DND-41 (cell line): ENCODE measurements around the gene CD83.

Source experiments
- ATAC-seq: fragments of 200-7000 bp; cut with Tn5 transposase; 3 replicates; pipeline ENCODE4 v1.9.1; 2021; ENCODE audit warnings: low read depth; ENCODE audit not compliant: insufficient read depth
- DNase-seq: peaks from one replicate; pipeline ENCODE4 v3.0.0-alpha.2; 2020
- H2AFZ ChIP-seq: 2 replicates; pipeline ENCODE4 v1.6.0; 2012; ENCODE audit warnings: low read depth, low read length
- H3K27ac ChIP-seq: 2 replicates; pipeline ENCODE4 v1.5.1; 2012; ENCODE audit warnings: low read length, inconsistent platforms
- H3K27me3 ChIP-seq: fragments of 200-600 bp; sonication (generic); 2 replicates; pipeline ENCODE4 v1.6.0; 2012; ENCODE audit warnings: low read length, mild to moderate bottlenecking, inconsistent platforms; ENCODE audit not compliant: insufficient read depth, poor library complexity
- H3K36me3 ChIP-seq: 2 replicates; pipeline ENCODE4 v1.5.1; 2012; ENCODE audit warnings: low read length, inconsistent platforms; ENCODE audit not compliant: insufficient read depth
- H3K4me1 ChIP-seq: 2 replicates; pipeline ENCODE4 v1.5.1; 2012; ENCODE audit warnings: mild to moderate bottlenecking, low read length; ENCODE audit not compliant: insufficient read depth
- H3K4me2 ChIP-seq: 2 replicates; pipeline ENCODE4 v1.6.0; 2012; ENCODE audit warnings: mild to moderate bottlenecking, moderate library complexity, low read length, inconsistent platforms; ENCODE audit not compliant: insufficient read depth
- H3K4me3 ChIP-seq, 2 experiments: fragments of 200-600 bp in 1 of 2; shearing (Covaris generic) in 1 of 2; 2 replicates each; pipeline ENCODE4 v1.5.1; 2012 to 2016; ENCODE audit warnings: inconsistent platforms in 2 of 2, low read length in 2 of 2, mild to moderate bottlenecking in 2 of 2, low read depth in 1 of 2, moderate library complexity in 1 of 2
- H3K79me2 ChIP-seq: 2 replicates; pipeline ENCODE4 v1.6.0; 2012; ENCODE audit warnings: low read length, inconsistent platforms; ENCODE audit not compliant: insufficient read depth
- H3K9ac ChIP-seq: 2 replicates; pipeline ENCODE4 v1.6.0; 2012; ENCODE audit warnings: low read depth, mild to moderate bottlenecking, inconsistent platforms, low read length, moderate library complexity
- H3K9me3 ChIP-seq: 2 replicates; pipeline ENCODE4 v1.5.1; 2012; ENCODE audit warnings: low read length, moderate library complexity, mild to moderate bottlenecking, inconsistent platforms; ENCODE audit not compliant: insufficient read depth, severe bottlenecking
- H4K20me1 ChIP-seq: 2 replicates; pipeline ENCODE4 v1.6.0; 2012; ENCODE audit warnings: low read length; ENCODE audit not compliant: insufficient read depth
- EZH2 ChIP-seq: IDR thresholded peaks from 3 replicates; pipeline ENCODE4 v1.6.1; 2012; ENCODE audit warnings: borderline replicate concordance, low read depth, mild to moderate bottlenecking, moderate library complexity, low read length, inconsistent platforms; ENCODE audit not compliant: severe bottlenecking
- TF ChIP-seq, protein P1 (sequence below): IDR thresholded peaks from 2 replicates; pipeline ENCODE4 v1.5.1; 2012; ENCODE audit warnings: borderline replicate concordance, low read length, moderate library complexity, mild to moderate bottlenecking; ENCODE audit not compliant: poor library complexity, severe bottlenecking; ENCODE audit errors: extremely low read depth

CD83 gene, protein sequence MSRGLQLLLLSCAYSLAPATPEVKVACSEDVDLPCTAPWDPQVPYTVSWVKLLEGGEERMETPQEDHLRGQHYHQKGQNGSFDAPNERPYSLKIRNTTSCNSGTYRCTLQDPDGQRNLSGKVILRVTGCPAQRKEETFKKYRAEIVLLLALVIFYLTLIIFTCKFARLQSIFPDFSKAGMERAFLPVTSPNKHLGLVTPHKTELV

DNA sequence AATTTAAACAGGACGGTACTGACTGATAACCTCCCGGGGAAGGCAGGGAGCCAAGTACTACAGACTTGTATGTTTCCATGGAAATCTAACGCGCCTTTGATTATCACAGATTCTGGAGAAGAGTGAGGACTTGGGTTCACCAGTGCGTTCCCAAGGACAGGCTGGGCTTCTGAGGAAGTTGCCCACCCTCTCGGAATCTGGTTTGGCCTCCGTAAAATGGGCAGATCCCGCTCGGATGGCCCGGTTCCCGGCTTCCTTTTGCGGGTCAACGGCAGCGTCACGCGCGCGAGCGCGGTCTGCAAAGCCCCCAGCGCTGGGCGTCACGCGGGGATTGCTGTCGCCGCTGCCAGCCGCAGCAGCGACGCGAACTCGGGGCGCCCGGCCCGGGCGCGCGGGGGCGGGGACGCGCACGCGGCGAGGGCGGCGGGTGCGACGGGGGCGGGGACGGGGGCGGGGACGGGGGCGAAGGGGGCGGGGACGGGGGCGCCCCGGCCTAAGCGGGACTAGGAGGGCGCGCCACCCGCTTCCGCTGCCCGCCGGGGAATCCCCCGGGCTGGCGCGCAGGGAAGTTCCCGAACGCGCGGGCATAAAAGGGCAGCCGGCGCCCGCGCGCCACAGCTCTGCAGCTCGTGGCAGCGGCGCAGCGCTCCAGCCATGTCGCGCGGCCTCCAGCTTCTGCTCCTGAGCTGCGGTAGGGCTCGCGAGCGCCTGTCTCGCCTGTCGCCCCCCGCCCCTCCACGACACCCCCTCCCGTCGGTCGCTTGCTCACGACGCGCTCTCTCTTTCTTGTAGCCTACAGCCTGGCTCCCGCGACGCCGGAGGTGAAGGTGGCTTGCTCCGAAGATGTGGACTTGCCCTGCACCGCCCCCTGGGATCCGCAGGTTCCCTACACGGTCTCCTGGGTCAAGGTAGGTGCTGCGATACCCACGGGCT, at the start of gene CD83:
Gene CD83 (plus strand): TSS at position 615 of the 933 bp plus-strand sequence. CDS start 40 bp downstream, at position 655.
- Histone ChIP-seq H3K36me3 (no peaks in the 10 kb centered on the region), H3K4me1 (peaks cover 28% of the 10 kb centered on the region), H3K9me3 (no peaks in the 10 kb centered on the region), H3K27me3 (peaks cover 5% of the 10 kb centered on the region), H3K9ac (peak within 1 kb of the TSS; percentile 74), H2AFZ (peak within 1 kb of the TSS; percentile 98), H3K4me3 (peak within 1 kb of the TSS; percentile 43 to 73), H3K4me2 (peak within 1 kb of the TSS; percentile 94), H3K27ac (peak within 1 kb of the TSS; percentile 66), H3K79me2 (0 out of 2 replicates have a peak, but pooled peaks cover 2% of the 10 kb centered on the region), H4K20me1 (no peaks in the 10 kb centered on the region; the same call in 1 of the 2 replicates)
- TF ChIP-seq EZH2: no peak
- TF ChIP-seq, protein P1, sequence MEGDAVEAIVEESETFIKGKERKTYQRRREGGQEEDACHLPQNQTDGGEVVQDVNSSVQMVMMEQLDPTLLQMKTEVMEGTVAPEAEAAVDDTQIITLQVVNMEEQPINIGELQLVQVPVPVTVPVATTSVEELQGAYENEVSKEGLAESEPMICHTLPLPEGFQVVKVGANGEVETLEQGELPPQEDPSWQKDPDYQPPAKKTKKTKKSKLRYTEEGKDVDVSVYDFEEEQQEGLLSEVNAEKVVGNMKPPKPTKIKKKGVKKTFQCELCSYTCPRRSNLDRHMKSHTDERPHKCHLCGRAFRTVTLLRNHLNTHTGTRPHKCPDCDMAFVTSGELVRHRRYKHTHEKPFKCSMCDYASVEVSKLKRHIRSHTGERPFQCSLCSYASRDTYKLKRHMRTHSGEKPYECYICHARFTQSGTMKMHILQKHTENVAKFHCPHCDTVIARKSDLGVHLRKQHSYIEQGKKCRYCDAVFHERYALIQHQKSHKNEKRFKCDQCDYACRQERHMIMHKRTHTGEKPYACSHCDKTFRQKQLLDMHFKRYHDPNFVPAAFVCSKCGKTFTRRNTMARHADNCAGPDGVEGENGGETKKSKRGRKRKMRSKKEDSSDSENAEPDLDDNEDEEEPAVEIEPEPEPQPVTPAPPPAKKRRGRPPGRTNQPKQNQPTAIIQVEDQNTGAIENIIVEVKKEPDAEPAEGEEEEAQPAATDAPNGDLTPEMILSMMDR: peak; percentile 20
- DNase-seq: peak; percentile 82
- ATAC-seq: peak; percentile 94

DNA sequence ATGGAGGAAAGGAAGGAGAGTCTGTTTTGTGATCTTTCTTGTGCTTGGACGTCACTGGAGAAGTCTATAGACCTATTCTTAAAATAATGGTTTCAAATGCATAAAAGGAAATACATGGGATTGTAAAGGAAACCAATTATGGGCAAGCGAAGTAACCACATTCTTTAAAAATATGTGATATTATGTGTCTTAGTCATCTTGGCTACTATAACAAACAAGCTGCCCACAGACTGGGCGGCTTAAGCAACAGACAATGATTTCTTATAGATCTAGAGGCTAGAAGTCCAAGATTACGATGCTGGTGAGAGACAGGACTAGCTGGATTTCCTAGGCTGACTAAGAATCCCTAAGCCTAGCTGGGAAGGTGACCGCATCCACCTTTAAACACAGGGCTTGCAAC, 49.4 kb upstream of the CD83 start:
- no peaks in the 10 kb centered on the region for H3K9me3 ChIP-seq
- no peaks in the 10 kb centered on the region for H3K36me3 ChIP-seq
- H4K20me1 ChIP-seq: no peaks in the 10 kb centered on the region
- H3K27me3 ChIP-seq: peaks cover 7% of the 10 kb centered on the region
- no peak for ATAC-seq
- TF ChIP-seq, protein P1: no peak
- TF ChIP-seq EZH2: no peak
- DNase-seq: no peak
- H3K79me2 ChIP-seq: no peaks in the 10 kb centered on the region
- H3K4me1 ChIP-seq: no peaks in the 10 kb centered on the region
- no peak overlapping the region for H3K4me3 ChIP-seq
- no peak overlapping the region for H2AFZ ChIP-seq
- H3K27ac ChIP-seq: no peak overlapping the region
- no peak overlapping the region for H3K9ac ChIP-seq
- H3K4me2 ChIP-seq: no peak overlapping the region

DNA sequence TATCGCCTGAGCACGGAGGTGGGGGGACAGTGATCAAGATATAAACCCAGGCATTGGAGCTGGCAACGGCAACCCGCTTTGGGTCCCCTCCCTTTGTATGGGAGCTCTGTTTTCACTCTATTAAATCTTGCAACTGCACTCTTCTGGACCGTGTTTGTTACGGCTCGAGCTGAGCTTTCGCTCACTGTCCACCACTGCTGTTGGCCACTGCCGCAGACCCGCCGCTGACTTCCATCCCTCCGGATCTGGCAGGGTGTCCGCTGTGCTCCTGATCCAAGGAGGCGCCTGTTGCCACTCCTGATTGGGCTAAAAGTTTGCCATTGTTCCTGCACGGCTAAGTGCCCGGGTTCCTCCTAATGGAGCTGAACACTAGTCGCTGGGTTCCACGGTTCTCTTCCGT, 48.9 kb upstream of the CD83 start:
- Histone ChIP-seq H3K4me2 (no peak overlapping the region), H2AFZ (no peak overlapping the region), H3K9ac (no peak overlapping the region), H3K4me3 (no peak overlapping the region), H3K9me3 (no peaks in the 10 kb centered on the region), H4K20me1 (no peaks in the 10 kb centered on the region), H3K27me3 (peaks cover 7% of the 10 kb centered on the region), H3K79me2 (no peaks in the 10 kb centered on the region), H3K27ac (no peak overlapping the region), H3K36me3 (no peaks in the 10 kb centered on the region), H3K4me1 (no peaks in the 10 kb centered on the region)
- ATAC-seq: no peak
- DNase-seq: no peak
- TF ChIP-seq, protein P1: no peak
- no peak for TF ChIP-seq EZH2
